NCI-H2107 (cell line): ENCODE data around the gene RSRC1.

Experiments used
- DNase-seq: peaks from one replicate; lab custom pipeline; 2025; lab: John Stamatoyannopoulos, UW

RSRC1 gene

DNA sequence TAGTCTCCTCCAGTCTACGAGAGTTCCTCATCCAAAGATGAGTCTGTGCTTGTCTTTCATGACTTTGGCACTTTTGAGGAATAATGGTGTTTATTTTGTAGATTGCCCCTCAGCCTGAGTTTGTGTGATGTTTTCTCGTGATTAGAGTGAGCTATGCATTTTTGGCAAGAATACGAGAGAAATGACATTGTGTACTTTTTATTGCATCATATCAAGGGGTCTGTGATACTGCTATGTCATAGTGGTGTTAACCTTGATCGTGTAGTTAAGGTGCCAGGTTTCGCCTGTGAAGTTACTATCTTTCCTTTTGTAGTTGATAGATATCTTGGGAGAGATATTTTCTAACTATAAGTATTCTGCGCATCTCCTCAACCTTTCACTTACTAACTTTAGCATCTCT, 18.9 kb downstream of the RSRC1 start:
- no peak for DNase-seq

DNA sequence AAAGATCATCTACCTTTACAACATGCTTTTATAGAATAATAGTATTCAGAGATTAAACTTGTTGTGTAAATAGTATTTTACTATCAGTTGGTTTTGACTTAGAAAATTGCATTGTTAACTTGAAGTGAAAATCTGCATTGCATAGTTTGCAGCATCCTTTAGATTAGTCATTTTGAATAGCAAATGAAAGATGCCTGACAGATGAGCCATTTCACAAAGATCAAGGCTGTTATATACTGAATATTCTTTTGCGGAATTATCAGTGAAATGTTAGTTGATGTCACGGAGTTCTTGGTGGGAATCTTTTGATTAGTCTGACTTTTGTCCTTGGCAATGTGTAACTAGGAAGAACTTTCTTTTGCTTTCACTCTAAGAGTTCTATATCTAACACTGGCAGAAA, 24.5 kb downstream of the RSRC1 start:
- DNase-seq: no peak

DNA sequence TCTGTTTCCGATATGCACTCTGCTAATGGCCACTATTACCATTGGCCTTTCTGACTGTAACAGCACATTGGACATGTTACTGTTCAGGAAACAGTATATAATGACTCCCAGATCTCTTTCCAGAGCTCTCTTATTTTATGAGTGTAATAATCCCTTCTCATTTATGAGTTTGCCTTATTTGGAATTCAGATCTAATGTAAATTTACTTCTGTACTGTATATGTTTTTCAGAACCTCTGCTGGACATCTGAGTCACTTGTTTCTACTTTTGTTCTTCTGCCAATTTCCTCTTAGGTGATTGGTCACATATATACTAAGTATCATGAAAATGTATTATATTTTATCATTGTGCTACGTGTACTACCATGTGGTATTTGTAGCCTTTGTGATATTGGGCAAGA, 30.5 kb downstream of the RSRC1 start:
- no peak for DNase-seq

DNA sequence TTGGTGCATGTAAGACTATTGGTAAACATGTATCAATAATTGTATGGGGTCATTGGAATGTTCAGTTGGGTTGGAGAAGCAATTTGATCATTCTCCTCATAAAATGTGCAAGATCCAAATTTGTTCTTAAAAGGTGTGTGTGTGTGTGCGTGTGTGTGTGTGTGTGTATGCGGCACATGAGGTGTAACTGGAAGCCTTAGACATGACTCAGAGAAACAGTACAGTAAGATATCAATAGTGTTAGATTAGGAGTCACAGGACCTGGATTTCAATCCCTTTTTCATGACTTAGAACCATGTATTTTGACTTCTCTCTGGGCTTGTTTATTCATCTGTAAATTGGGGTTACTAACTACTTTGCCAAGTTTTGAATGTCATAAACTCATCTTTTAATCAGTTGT, 38.3 kb downstream of the RSRC1 start:
- DNase-seq: no peak

DNA sequence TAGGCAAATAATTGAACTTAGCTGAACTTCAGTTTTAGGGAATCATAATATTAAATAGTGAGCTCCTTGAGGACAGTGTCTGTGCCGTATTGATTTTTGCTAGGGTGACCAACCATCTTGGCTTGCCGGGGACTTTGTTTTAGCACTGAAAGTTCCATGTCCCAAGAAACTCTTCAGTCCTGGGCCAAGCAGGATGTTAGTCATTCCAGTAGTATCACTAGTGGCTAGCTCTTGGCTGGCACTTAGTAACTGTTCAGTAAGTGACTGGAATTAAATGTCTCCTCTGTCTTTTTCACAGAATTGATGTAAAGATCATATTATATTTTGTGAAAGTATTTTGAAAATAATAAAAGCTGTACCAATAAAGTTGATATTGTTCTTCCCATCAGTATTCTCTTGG, 42.3 kb downstream of the RSRC1 start:
- DNase-seq: no peak

DNA sequence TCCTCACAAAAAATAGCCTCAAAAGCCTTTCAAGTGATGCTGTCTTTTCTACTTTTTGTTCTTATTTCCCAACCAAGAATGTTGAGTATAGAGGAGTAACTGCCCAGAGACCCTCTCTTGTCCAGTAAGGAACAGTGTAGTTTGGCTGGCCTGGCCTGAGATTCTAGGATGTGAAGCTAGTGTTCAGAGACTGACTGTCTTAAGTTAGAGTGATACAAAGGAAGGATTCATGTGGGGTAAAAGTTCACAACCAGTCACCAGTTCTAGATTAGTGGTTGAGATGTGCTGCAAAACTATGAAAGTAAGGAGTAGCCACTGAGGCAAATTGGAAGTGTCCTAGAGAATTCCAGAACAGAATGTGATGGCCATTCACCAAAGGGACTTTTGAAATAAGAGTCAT, 49.1 kb downstream of the RSRC1 start:
- DNase-seq: no peak

DNA sequence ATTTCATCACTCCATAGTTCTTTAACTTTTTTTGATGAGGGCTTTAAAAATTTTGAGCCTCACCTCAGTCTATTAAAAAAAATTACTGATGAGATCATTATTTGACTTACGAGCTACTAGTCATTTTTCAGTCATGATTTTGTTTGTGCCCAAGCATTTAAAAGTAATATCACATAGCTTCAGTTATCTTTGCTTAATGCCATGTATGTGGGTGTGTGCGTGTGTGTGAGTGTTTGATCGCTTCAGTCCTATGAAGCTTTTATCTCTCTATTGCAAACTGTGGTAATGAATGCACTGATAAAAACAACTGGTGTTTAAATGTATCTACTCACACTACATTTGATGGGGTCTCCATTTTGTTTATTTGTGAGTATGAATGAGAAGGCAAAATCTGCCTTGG, 49.8 kb downstream of the RSRC1 start:
- DNase-seq: no peak

DNA sequence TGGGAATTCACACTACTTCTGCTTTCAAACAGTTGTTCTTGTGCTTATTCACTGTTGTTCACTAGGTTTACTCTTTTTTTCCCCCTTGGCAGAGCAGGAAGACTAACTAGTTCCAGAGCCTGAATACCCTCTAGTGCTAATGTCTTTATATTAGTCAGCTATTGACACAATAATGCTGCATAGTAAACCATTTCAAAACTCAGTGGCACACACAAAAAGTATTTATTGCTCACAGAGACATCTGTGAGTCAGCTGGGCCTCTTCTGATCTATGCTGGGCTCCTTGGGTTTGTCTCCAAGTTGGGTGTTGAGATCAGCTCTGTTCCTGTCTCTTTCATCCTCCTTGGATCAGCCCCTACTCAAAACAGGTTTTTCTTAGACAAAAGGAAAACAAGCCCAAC, 51.1 kb downstream of the RSRC1 start:
- DNase-seq: no peak

DNA sequence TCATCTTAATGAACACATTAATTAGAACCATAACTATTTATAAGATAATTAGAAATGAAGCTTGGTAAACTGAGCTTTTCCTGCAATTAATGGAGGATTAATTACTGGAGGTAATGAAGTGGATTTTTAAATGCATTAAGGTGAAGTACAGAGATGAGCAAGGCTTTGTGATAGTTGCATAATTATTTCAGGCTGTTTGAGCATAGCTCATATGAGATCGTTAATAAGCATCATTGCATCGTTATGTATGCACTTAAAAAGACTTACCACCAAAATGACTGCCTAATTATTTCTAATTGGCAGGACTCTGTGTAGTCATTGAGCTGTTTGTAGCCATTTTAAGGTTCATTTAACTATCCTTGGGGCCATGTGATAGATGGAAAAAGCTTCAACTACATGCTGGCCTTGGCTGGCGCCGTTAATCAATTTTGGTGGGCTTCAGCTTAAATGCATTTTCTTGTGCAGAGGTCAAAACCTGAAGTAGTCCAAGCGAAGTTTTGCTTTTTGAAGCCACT, 55.3 kb downstream of the RSRC1 start:
- DNase-seq: no peak

DNA sequence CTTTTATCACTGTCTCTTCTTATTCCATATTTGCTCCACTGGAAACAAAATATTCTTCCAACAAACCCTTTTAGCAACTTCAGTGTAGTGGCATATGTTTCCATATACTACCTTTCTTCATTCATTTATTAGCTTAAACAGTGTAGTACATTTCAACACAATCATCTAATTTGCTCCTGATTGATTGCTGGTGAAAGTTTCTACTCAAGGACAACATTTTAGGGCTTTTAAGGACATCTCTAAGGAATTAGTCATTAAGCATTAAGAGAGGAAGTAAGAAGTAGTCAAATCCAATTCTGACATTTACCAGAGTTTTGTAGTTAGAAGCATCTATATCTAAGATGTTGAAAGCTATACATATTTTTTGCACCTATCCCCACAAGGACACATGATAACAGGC, 55.8 kb downstream of the RSRC1 start:
- DNase-seq: no peak

DNA sequence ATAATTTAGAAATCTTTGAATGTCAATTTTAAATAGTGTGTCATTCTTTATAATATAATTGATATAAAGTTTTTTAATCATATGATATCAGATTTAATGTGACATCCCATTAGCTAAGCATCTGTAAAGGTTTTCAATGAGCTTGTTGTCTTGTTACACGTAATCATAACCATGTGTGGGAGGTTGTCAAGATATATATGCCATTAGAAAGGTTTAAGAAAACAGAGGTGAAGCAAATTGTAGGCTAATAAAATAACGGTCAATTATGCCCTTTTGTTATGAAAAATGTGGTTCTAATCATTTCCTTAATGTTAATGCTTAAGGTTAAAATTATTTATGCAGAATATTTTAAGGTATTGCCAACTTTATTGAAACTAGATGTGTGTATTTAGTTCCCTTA, 56.3 kb downstream of the RSRC1 start:
- DNase-seq: no peak

DNA sequence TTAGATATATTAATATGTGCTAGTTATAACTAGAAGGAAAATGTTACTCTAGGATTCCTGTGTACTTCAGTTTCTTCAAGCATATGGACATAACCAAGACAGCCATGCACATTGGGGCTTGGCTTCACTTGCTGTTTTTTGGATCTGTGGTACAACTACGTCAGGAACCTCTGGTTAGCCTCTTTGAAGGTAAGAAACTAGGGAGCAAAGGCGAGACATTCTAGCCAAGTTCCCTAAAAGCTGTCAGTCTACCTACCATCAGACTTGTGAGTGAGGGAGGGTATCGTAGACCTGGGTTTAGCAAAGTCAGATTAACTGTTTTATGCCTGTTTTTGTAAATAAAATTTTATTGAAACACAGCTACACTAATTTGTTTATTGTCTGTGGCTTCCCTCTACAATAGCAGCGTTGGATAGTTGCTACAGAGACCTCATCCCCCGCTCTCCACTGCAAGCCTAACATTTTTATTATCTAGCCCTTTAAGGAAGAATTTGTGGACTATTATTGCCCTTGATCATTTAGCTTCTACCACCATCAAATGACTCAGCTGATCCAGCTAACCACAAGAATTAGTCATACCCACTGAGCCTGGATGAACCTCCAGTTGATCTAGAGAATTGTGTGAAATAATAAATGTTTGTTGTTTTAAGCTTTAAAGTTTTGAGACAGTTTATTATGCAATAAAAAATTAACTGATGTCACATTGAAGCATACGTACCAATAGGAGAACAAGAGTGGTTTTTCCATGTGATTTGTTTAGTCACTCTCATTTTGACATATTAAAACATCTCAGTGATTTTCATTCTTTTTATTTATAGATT, 58.1 kb downstream of the RSRC1 start:
- DNase-seq: no peak

DNA sequence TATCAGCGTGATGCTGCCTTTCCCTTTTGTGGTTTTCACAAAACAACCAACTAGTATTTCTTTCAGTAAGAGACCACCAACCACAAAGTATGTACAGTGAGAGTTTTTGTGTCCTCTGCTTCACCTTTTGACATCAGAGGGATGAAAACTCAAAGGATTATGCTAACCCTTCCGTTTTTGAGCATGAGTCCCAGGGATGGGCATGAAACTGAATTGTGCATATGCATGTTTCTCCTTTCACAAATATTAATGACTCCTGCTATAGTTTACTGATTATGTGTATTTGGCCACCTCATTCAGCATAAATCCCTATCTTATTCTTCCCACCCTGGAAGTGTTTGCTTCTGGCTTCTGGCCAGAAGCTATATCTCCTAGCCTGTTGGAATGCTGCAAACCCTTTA, 59.2 kb downstream of the RSRC1 start:
- no peak for DNase-seq

DNA sequence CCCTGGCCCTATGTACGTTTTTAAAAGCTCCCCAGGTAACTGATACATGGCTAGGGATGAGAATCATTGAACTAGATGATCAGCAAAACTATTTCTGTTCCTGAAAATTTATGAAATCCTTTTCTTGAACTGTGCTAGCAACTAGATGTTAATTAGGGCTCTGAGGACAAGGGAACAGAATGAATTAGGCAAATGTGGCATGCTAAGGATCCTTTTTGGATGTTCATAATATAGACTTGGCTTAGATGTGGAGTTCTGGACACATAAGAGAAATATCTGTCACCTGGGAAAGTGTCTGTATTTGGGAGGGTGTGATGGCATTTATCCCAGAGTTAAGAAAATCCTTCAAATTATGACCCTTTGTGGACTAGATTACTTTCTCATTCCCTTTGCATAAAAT, 71.2 kb downstream of the RSRC1 start:
- DNase-seq: no peak

DNA sequence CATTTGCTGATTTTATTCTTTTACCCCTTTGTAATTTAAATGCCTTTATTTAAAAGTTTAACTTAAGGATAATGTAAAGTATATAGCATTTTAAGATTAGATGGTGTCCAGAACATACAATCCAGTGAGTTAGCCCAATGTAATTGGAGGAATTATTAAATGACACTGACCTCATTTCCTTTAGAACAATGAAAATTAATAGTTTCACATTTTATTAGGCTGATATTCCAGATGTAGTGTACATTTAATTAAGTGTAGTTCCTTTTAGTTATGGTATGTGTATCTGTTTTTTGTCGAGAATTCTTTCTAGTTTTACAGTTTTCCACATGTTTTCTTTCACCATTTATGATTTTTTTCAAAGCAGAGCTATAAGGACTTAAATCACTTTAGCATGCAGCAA, 75.8 kb downstream of the RSRC1 start:
- no peak for DNase-seq

DNA sequence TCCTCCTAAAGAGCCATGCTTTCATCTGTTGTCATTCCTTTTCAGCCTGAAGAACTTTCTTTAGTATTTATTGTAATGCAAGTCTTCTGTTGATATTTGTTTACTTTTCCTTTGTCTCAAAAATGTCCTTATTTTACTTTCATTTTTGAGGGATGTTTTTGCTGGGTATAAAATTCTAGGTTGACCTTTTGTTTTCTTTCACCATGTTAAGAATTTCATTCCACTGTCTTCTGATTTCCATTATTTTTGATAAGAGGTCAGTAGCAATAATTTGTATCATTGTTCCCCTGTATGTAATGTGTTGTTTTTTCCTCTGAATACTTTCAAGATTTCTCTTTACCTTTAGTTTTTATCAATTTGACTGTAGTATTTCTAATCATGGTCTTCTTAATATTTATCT, 91.1 kb downstream of the RSRC1 start:
- no peak for DNase-seq

DNA sequence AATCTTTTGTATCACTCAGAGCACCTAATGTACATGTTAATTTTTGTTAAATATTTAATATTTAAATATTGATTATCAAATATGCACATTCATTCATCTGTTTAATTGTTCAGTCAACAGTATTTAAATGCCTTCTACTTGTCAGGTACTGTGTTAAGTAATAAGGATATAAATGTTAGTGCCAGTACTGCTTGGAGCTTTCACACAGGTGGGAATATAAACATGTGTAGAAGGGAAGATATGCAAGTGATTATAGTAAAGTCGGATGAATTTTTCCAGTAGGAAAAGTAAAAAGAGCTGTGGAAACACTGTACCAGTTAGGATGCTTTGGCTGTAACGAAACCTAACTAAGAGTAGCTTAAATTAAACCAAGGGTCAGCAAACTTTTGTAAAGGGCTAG, 95.4 kb downstream of the RSRC1 start:
- no peak for DNase-seq

DNA sequence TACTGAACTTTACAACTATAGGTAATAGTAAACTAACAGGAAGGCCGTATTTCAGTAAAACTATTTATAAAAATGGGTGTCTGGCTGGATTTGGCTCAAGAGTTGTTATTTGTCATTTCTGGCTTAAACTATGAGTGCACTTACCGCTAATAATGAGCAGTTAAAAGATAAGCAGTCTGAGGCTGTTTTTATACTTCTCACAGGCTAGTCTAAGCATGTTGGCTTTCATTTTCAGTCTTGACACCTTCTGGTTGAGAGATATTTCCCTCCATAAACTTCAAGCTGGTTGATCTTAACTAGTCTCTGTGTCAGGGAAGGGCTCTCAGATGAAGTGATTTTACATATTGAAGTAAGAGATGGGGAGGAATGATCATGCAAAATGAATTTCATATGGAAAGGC, 96.1 kb downstream of the RSRC1 start:
- no peak for DNase-seq

DNA sequence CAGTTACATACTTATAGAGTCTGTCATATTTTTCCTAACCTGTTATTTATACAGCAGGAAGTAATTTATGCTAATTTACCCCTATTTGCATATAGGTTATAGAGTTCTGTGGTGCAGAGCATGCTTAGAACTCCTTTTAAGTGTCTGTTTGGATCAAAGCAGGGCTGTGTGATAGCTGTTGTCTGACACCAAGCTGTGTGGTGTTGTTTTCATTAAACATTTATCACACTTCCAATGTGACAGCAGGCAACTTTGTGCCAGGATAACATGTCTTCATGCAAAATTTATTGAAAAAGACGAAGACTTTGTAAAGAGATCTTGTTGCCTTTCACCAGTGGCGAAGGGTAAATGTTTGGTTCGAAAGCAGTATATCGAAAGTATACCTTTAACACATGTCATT, 100.2 kb downstream of the RSRC1 start:
- no peak for DNase-seq

DNA sequence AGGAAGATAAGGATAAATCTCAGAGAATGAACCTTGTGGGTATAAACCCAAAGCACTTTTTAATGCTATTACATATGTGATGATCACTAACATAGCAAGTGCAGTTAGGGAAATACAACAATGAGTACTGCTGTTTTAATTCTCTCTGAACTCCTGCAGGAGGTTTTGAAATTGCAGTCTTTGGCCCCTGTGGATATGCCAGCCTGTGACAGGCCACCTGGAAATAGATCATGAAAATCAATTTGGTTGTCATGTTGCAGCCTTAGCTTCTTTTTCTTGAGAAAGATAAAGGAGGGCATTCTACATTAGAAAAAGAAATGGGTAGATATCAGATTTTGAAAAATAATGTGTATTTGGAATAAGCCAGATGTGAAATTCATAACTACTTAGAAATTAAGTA, 103.6 kb downstream of the RSRC1 start:
- DNase-seq: no peak

DNA sequence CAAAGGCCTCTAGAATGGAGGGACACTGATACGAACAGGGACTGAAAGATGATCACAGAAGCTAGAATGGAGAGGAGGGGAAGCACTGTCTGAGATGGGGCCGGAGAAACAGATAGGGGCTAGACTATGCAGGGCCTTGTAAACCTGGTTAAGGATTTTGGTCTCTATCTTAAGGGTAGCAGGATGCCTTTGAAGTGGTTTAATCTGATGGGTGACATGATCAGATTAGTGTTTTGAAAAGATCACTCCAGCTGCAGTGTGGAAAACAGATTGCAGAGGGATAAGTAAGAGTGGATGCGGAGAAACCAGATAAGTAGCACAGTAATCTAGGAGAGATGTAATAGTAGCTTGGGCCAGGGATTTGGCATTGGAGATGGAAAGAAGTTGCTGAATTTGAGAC, 108.1 kb downstream of the RSRC1 start:
- DNase-seq: no peak

DNA sequence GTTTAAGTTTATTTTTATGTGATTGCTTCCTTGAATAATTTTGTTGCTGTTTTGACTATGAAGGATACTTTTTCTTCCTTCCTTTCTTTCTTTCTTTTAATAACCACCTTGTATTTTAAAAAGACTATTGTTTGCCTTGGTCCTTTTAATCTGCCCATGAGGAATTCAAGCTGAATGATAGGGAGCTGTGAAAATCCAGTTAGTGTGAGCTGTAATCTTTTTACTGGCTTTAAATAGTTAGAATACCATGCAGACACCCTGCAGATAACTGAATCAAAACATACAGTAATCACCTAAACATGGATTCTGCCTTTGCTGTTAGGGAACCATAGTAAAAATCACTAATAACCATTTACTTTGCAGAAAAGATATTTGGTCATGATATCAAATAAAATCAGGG, 110.7 kb downstream of the RSRC1 start:
- no peak for DNase-seq

DNA sequence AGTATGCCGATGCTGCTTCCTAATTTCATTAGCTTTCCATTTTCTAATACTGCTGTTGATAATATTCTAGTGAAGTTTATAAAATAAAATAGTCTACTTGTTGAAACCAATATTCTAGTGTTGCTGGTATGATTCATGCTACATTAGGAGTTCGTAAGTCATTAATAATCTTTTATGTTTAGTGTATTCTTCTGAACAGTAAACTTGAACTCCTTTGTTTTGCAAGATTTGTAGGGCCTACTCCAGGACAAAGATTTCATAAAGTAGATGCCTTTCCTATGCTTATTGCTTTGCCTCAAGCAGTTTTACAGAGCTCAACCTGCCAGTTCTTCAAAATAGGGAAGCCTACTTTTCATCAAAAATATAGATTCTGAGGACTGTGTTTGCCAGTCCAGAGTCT, 111.5 kb downstream of the RSRC1 start:
- DNase-seq: no peak

DNA sequence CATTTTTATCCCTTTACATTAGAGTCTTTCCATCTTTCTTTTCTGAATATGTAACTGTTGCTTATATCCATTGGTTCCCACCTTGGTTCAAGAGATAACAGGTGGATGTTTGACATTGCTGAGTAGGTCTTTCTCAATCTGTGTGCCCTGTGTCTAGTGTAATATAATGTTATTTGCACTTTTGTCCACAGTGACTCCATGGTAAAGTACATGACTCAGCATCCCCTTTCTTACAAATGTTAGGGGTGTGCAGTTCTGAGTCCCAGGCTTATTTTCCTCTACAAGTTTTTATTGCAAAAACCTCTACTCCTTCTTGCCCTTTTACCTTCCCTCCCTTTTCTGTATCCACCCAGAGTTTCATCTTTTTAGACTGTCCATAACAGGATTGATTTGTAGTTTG, 116.5 kb downstream of the RSRC1 start:
- DNase-seq: no peak
